AG04450 (cell line): ENCODE data around the gene KRT33A. TPM values are rescaled to one million over a fixed set of nuclear protein-coding genes. Genes with fewer than 3 reads are reported as not detected.

Source experiments
- CTCF ChIA-PET: fragments of 300-600, 350-600 bp; formaldehyde crosslinking; extraction: SDS; loops from one replicate; lab custom pipeline; 2022; ENCODE audit warnings: antibody characterized with exemption, inconsistent platforms; lab: Charles Lee
- POLR2A ChIA-PET: fragments of 350-600 bp; formaldehyde crosslinking; extraction: SDS; loops from one replicate; lab custom pipeline; 2021; ENCODE audit warnings: antibody characterized with exemption, inconsistent platforms; lab: Yijun Ruan, JAX
- DNase-seq: peaks from one replicate; pipeline ENCODE4 v3.0.0-alpha.2; 2011; ENCODE audit warnings: low read depth, low spot score
- H3K27ac ChIP-seq: one replicate; pipeline ENCODE4 v1.5.1; 2012; ENCODE audit warnings: low read depth, low read length, control low read depth
- H3K27me3 ChIP-seq: one replicate; pipeline ENCODE4 v1.6.0; 2012; ENCODE audit warnings: low read length; ENCODE audit not compliant: control insufficient read depth, insufficient read depth
- H3K4me3 ChIP-seq: 2 replicates; pipeline ENCODE4 v1.5.1; 2011; ENCODE audit warnings: mild to moderate bottlenecking, low read depth, low read length, control low read depth
- H3K9me3 ChIP-seq: 2 replicates; pipeline ENCODE4 v1.5.1; 2012; ENCODE audit warnings: low read length; ENCODE audit not compliant: control insufficient read depth, insufficient read depth
- polyA plus RNA-seq: library from polyadenylated mRNA; depleted of rRNA; stranded (reverse); fragments of >200 nt; gene quantifications from 2 replicates; pipeline ENCODE4 v1.2.3, GENCODE V29; 2011
- TF ChIP-seq, protein P1 (sequence below): IDR thresholded peaks from 2 replicates; pipeline ENCODE4 v1.5.1; 2011; ENCODE audit warnings: low read depth, low read length, control low read depth, inconsistent platforms

KRT33A gene
- polyA plus RNA-seq, 1 experiment = not detected

DNA sequence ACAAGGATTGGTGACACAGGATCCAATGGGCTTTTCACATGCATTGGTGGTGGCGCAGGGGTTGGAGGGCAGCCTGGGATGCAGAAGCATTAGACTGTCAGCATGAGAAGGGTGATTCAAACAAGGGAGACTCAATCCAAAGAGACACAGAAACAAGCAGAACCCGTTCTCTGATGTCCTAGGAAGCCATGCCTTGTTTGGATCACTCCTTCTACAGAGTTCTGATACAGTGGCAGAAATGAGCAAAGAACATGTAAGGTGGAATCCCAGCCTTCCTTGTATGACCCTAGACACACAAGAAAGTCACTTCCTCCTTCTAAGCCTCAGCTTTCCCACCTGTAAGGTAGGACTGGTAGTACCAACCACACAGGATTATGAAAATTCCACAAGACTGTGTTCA lies 13.3 kb upstream of the KRT33A start:
- Histone ChIP-seq H3K27ac (no peak overlapping the region), H3K9me3 (no peaks in the 10 kb centered on the region; the same call in 1 of the 2 replicates), H3K27me3 (no peaks in the 10 kb centered on the region), H3K4me3 (no peak overlapping the region)
- DNase-seq = no peak
- CTCF ChIA-PET = no interaction called here
- POLR2A ChIA-PET = no interaction called here
- TF ChIP-seq, protein P1, sequence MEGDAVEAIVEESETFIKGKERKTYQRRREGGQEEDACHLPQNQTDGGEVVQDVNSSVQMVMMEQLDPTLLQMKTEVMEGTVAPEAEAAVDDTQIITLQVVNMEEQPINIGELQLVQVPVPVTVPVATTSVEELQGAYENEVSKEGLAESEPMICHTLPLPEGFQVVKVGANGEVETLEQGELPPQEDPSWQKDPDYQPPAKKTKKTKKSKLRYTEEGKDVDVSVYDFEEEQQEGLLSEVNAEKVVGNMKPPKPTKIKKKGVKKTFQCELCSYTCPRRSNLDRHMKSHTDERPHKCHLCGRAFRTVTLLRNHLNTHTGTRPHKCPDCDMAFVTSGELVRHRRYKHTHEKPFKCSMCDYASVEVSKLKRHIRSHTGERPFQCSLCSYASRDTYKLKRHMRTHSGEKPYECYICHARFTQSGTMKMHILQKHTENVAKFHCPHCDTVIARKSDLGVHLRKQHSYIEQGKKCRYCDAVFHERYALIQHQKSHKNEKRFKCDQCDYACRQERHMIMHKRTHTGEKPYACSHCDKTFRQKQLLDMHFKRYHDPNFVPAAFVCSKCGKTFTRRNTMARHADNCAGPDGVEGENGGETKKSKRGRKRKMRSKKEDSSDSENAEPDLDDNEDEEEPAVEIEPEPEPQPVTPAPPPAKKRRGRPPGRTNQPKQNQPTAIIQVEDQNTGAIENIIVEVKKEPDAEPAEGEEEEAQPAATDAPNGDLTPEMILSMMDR = no peak

DNA sequence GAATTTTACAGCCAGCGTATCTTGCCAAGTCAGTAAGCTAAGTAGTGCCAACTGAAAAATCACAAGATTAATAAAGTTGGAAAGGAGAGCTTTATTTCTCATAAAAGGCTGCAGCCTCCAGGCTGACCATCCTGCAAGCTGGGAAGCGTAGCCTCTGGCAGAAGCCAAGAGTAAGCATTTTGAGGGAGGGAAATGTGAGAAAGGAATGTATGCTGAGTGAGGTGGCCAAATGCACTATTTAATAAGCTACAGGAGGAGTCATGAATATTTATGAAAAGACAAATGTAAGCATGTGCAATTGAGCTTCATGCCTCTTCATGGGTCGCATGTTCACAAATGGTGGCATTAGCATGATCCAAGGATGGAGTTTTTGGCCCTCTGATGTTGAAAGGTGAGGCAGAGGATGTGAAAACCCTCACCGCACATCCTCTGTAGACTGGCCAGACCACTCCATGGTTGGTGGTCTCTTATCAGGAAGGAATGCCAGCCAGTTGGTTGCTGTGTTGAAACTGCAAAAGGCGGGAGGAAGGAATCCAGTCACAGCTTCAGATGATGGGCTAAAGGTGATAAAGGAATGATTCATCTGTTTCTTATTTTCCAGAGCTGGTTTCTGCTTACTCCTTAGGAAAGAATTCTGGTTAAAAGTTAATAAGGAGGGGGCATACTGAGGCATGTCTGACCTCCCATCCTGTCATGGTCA lies 9.8 kb upstream of the KRT33A start:
- POLR2A ChIA-PET = no interaction called here
- CTCF ChIA-PET = interaction anchor here (1.0 to 1.1 kb wide), 2 partner anchors 38 to 305 kb away, joined by 3 read pairs; no protein-coding TSS in a partner anchor
- Histone ChIP-seq H3K9me3 (no peaks in the 10 kb centered on the region; the same call in 1 of the 2 replicates), H3K27ac (no peak overlapping the region), H3K27me3 (no peaks in the 10 kb centered on the region), H3K4me3 (no peak overlapping the region)
- no peak for DNase-seq
- TF ChIP-seq, protein P1 = no peak

DNA sequence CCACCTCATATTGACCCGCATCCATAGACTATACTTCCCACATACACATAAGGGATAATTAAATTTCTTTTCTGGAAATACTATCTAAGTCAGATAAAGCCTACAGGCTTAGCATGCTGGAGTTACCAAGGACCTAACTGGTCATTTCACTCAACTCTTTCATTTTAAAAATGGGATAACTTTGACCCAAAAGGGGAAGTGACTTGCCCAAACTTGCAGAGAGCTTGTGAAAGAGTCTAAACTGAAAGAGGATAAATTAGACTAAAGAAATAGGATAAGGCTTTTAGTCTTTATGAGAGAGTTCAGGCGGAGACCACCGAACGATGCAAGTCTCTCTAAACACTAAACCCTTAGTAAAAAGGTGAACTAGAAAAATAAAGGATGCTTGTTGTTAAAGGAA lies 3.9 kb upstream of the KRT33A start:
- TF ChIP-seq, protein P1 = no peak
- DNase-seq = no peak
- CTCF ChIA-PET = no interaction called here

DNA sequence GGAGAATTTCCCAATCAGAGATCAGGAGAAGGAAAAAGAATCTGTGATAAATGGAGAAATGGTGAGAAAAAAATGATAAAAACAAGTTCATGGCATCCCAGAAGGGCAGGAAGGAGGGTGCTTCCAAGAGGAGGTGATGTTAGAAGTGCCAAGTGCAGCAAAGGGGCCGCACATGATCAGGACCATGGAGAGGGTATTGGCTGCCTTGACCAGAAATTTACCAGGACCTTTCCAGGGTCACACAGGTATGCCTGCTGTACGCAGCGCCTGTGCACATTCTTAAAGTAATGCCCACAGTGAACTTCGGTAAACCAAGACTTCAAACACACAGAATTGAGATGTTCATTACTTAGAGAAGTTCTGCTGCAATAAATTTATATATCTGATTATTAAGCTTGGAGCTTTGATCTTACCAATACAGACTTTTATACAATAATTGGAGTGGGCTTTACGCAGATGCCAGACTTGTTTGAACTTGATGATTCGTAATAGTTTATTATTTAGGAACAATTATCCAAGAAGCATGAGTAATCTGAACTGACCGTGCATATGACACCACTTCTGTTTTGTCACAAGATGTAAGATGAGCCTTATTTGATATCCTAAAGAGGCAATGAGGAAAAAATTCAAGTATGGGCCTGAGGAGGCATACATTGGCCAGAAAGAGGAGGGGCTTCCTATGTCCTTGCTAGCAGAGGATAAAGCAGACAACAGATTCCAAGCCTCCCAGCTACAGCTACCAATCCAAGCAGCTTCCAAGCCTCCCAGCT lies 2.2 kb upstream of the KRT33A start:
- TF ChIP-seq, protein P1 = no peak
- H3K27ac ChIP-seq = no peak overlapping the region
- no peak overlapping the region for H3K4me3 ChIP-seq
- H3K27me3 ChIP-seq = no peaks in the 10 kb centered on the region
- ChIA-PET CTCF (no interaction called here), POLR2A (interaction anchor here (0.8 kb wide), 1 partner anchor 29 kb away, joined by 3 read pairs; the partner anchor contains the start of gene KRT34)
- no peak for DNase-seq
- no peaks in the 10 kb centered on the region; the same call in 1 of the 2 replicates for H3K9me3 ChIP-seq

More for the DNA sequence above, 3.9 kb upstream of the KRT33A start:
- POLR2A ChIA-PET = no interaction called here
- Histone ChIP-seq H3K4me3 (no peak overlapping the region), H3K9me3 (no peaks in the 10 kb centered on the region; the same call in 1 of the 2 replicates), H3K27ac (no peak overlapping the region), H3K27me3 (no peaks in the 10 kb centered on the region)

DNA sequence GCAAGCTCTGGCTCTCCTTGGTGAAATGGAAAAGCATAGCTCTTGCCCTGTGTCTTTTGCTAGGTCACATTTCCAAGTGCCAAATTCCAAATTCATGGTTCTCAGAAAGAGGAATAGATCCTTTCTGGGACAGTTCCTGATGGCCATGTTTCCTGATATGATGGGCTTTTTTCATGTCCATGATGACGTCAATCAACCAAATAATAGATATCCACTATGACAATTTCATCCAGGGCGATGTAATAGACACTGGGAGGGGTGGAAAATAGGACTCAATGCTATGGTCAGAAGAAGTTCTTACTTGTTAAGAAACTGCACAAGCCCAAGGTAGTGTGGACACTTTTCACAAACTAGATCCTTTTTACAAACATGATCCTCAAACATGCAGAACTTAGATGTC lies 549 bp upstream of the KRT33A start:
- POLR2A ChIA-PET = no interaction called here
- Histone ChIP-seq H3K27ac (no peak overlapping the region), H3K9me3 (no peaks in the 10 kb centered on the region; the same call in 1 of the 2 replicates), H3K27me3 (no peaks in the 10 kb centered on the region), H3K4me3 (no peak overlapping the region)
- TF ChIP-seq, protein P1 = no peak
- no peak for DNase-seq
- CTCF ChIA-PET = no interaction called here
